Neuronal stem cell (in vitro differentiated cells): ENCODE results near the gene INO80E.

Experiments
- DNase-seq: peaks from one replicate; pipeline ENCODE4 v3.0.0-alpha.2; 2013; ENCODE audit warnings: low spot score
- H2AFZ ChIP-seq: one replicate; pipeline ENCODE4 v1.6.1; 2013; ENCODE audit warnings: mild to moderate bottlenecking, low read length, inconsistent platforms
- H2AK5ac ChIP-seq: 2 replicates; pipeline ENCODE4 v1.6.1; 2013; ENCODE audit warnings: low read depth, mild to moderate bottlenecking, inconsistent platforms, low read length, moderate library complexity, mixed read lengths
- H2BK120ac ChIP-seq: 2 replicates; pipeline ENCODE4 v1.6.1; 2013; ENCODE audit warnings: low read depth, mild to moderate bottlenecking, inconsistent platforms, low read length, moderate library complexity, mixed read lengths
- H2BK12ac ChIP-seq: one replicate; pipeline ENCODE4 v1.6.1; 2013; ENCODE audit warnings: low read length, inconsistent platforms
- H2BK15ac ChIP-seq: 2 replicates; pipeline ENCODE4 v1.6.1; 2013; ENCODE audit warnings: mild to moderate bottlenecking, low read length, inconsistent platforms, mixed read lengths
- H2BK5ac ChIP-seq: one replicate; pipeline ENCODE4 v1.6.1; 2013; ENCODE audit warnings: inconsistent platforms, mild to moderate bottlenecking, low read length, moderate library complexity
- H3K14ac ChIP-seq: one replicate; pipeline ENCODE4 v1.6.1; 2013; ENCODE audit warnings: low read length, inconsistent platforms
- H3K18ac ChIP-seq: 2 replicates; pipeline ENCODE4 v1.6.1; 2013; ENCODE audit warnings: low read length, inconsistent platforms
- H3K23ac ChIP-seq: 2 replicates; pipeline ENCODE4 v1.6.1; 2013; ENCODE audit warnings: low read depth, mild to moderate bottlenecking, mixed read lengths, low read length, inconsistent platforms; ENCODE audit not compliant: poor library complexity
- H3K27ac ChIP-seq: replicated peaks from 3 replicates; pipeline ENCODE4 v1.5.1; 2013; ENCODE audit warnings: low read length, inconsistent platforms
- H3K27me3 ChIP-seq, 3 experiments: 2 replicates each; pipeline ENCODE4 v1.6.1; 2013; ENCODE audit warnings: low read length in 3 of 3, mild to moderate bottlenecking in 2 of 3, inconsistent platforms in 1 of 3, low read depth in 1 of 3, mixed read lengths in 1 of 3, moderate library complexity in 1 of 3; ENCODE audit not compliant: control insufficient read depth in 3 of 3, insufficient read depth in 3 of 3
- H3K36me3 ChIP-seq, 2 donors: replicated peaks in 1 of 2; 2 replicates each; pipeline ENCODE4 v1.6.1; 2013; ENCODE audit warnings: low read length in 2 of 2; ENCODE audit not compliant: control insufficient read depth in 2 of 2, insufficient read depth in 2 of 2
- H3K4ac ChIP-seq: 2 replicates; pipeline ENCODE4 v1.6.1; 2013; ENCODE audit warnings: inconsistent platforms, mild to moderate bottlenecking, low read length, moderate library complexity
- H3K4me1 ChIP-seq, 2 donors: 1 replicate in 1 of 2; 2 replicates in 1 of 2; pipeline ENCODE4 v1.6.1; 2013; ENCODE audit warnings: low read length in 2 of 2, low read depth in 1 of 2; ENCODE audit not compliant: control insufficient read depth in 2 of 2, insufficient read depth in 1 of 2
- H3K4me2 ChIP-seq: one replicate; pipeline ENCODE4 v1.6.1; 2013; ENCODE audit warnings: mild to moderate bottlenecking, low read length, inconsistent platforms; ENCODE audit not compliant: insufficient read depth, poor library complexity, severe bottlenecking
- H3K4me3 ChIP-seq, 2 donors: 2 replicates each; pipeline ENCODE4 v1.5.1; 2013; ENCODE audit warnings: low read length in 2 of 2, mild to moderate bottlenecking in 2 of 2, inconsistent platforms in 1 of 2, moderate library complexity in 1 of 2
- H3K79me1 ChIP-seq: one replicate; pipeline ENCODE4 v1.6.1; 2013; ENCODE audit warnings: low read depth, mild to moderate bottlenecking, inconsistent platforms, low read length, moderate library complexity
- H3K9ac ChIP-seq: one replicate; pipeline ENCODE4 v1.6.1; 2013; ENCODE audit warnings: mild to moderate bottlenecking, low read depth, low read length, inconsistent platforms; ENCODE audit not compliant: poor library complexity
- H3K9me3 ChIP-seq, 2 donors: replicated peaks in 1 of 2; 2 replicates each; pipeline versions ENCODE3 to v1.6.1; 2013; ENCODE audit warnings: low read length in 2 of 2, mild to moderate bottlenecking in 2 of 2, inconsistent platforms in 1 of 2, low read depth in 1 of 2, mixed read lengths in 1 of 2, moderate library complexity in 1 of 2; ENCODE audit not compliant: control insufficient read depth in 2 of 2, insufficient read depth in 1 of 2
- H4K8ac ChIP-seq: one replicate; pipeline ENCODE4 v1.6.1; 2013; ENCODE audit warnings: low read depth, mild to moderate bottlenecking, inconsistent platforms, low read length, moderate library complexity
- H4K91ac ChIP-seq: one replicate; pipeline ENCODE4 v1.6.1; 2013; ENCODE audit warnings: low read length, low read depth, mild to moderate bottlenecking, inconsistent platforms; ENCODE audit not compliant: poor library complexity
- WGBS, 2 donors: extraction: QIAGEN DNeasy Blood & Tissue Kit; methylation state at CpG; one replicate each; pipeline ENCODE4 v1.1.7; 2013; ENCODE audit warnings: missing lambda C conversion rate in 2 of 2, mixed read lengths in 1 of 2; ENCODE audit not compliant: insufficient read length in 2 of 2, insufficient replicate concordance in 1 of 2; ENCODE audit errors: extremely low coverage in 2 of 2; 5-methylcytosine and 5-hydroxymethylcytosine counted together

INO80E gene

DNA sequence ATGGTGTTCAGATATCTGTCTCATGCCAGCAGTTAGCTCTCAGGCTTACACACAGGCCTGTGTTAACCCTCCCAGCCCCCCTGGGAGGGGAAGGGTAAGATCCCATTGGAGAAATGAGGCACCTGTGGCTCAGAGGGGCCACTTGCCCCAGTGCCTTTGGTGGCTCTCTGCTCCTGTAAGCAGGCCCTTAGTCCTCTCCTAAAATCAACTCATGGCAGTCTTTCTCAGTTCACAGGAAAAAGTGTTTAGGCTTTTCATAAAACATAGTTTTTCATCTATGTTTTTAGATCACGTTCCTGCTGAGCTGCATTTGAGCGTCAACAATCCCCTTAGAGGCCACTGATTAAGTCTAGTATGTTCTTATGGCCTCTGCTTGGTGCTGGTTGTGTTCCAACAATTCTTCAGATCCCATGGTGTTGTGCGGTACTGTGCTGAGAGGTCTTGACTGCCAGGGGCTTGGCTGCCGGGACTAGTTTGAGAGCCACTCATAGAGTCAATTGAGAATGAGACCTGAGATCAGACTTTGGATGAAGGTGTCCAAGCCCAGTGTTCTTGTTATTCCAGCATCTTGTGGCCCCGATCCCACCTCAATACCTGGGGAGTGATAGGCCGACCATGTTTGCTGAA is 11.8 kb upstream of the INO80E start:
- DNase-seq: no peak

DNA sequence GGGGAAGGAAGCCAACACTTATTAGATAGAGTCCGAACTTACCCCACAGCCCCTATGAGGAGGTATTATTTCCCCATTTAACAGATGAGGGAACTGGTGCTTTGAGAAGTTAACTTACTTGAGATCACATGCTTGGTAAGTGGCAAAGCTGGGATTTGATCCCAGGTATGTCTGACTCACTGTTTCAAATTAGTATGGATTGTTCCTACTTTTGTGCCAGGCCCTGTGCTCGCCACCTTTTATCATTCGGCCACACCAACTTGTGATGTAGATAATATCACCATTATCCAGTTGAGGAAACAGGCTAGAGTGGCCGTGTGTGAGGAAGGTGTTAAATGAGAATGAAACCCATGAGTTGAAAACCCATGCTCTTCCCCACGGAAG is 11.3 kb upstream of the INO80E start:
- no peak for DNase-seq
- Histone ChIP-seq H2BK120ac (no peak overlapping the region), H3K4me2 (no peak overlapping the region), H3K18ac (no peak overlapping the region), H3K14ac (no peak overlapping the region), H2AFZ (no peak overlapping the region), H3K27ac (no peak overlapping the region), H2BK15ac (no peak overlapping the region), H2BK12ac (no peak overlapping the region), H3K4me3 (no peak overlapping the region), H2BK5ac (no peak overlapping the region), H3K4ac (no peak overlapping the region), H2AK5ac (no peak overlapping the region), H3K4me1 (no peaks in the 10 kb centered on the region), H3K23ac (no peak overlapping the region), H4K91ac (no peak overlapping the region), H3K9me3 (no peaks in the 10 kb centered on the region), H4K8ac (no peak overlapping the region), H3K36me3 (peaks cover 77 to 100% of the 10 kb centered on the region in 2 donors), H3K9ac (no peak overlapping the region), H3K27me3 (no peaks in the 10 kb centered on the region), H3K79me1 (peaks cover 2% of the 10 kb centered on the region)
- WGBS, 2 donors: no CpG with 5 or more reads among the region's 5 CpGs

More for the DNA sequence above, 11.8 kb upstream of the INO80E start:
- H2BK12ac ChIP-seq: no peak overlapping the region
- H3K4me3 ChIP-seq: no peak overlapping the region
- H3K4ac ChIP-seq: no peak overlapping the region
- no peak overlapping the region for H4K91ac ChIP-seq
- H3K23ac ChIP-seq: no peak overlapping the region
- no peak overlapping the region for H2BK5ac ChIP-seq
- H3K9me3 ChIP-seq: no peaks in the 10 kb centered on the region
- no peak overlapping the region for H3K27ac ChIP-seq
- no peak overlapping the region for H3K18ac ChIP-seq
- no CpG with 5 or more reads among the region's 6 CpGs for WGBS, 2 donors
- no peak overlapping the region for H2AFZ ChIP-seq
- no peak overlapping the region for H3K14ac ChIP-seq
- no peak overlapping the region for H3K4me2 ChIP-seq
- peaks cover 2% of the 10 kb centered on the region for H3K79me1 ChIP-seq
- H2BK120ac ChIP-seq: no peak overlapping the region
- no peaks in the 10 kb centered on the region for H3K4me1 ChIP-seq
- peaks cover 73 to 100% of the 10 kb centered on the region in 2 donors for H3K36me3 ChIP-seq
- H2AK5ac ChIP-seq: no peak overlapping the region
- H2BK15ac ChIP-seq: no peak overlapping the region
- H3K27me3 ChIP-seq: no peaks in the 10 kb centered on the region
- H4K8ac ChIP-seq: no peak overlapping the region
- H3K9ac ChIP-seq: no peak overlapping the region

DNA sequence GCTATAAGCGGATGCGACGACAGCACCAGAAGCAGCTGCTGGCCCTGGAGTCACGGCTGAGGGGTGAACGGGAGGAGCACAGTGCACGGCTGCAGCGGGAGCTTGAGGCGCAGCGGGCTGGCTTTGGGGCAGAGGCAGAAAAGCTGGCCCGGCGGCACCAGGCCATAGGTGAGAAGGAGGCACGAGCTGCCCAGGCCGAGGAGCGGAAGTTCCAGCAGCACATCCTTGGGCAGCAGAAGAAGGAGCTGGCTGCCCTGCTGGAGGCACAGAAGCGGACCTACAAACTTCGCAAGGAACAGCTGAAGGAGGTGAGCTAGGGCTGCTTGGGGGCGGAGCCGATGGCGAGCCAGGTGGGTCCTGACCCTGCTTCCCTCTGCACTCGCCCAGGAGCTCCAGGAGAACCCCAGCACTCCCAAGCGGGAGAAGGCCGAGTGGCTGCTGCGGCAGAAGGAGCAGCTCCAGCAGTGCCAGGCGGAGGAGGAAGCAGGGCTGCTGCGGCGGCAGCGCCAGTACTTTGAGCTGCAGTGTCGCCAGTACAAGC is 10.7 kb upstream of the INO80E start:
- Histone ChIP-seq H4K91ac (no peak overlapping the region), H3K4me1 (no peaks in the 10 kb centered on the region), H2AFZ (no peak overlapping the region), H2AK5ac (no peak overlapping the region), H3K27me3 (no peaks in the 10 kb centered on the region), H2BK5ac (no peak overlapping the region), H3K14ac (no peak overlapping the region), H3K27ac (no peak overlapping the region), H3K4me3 (no peak overlapping the region), H3K4ac (no peak overlapping the region), H2BK15ac (no peak overlapping the region), H3K9me3 (no peaks in the 10 kb centered on the region), H3K36me3 (peaks cover 71 to 100% of the 10 kb centered on the region in 2 donors), H2BK12ac (no peak overlapping the region), H3K4me2 (no peak overlapping the region), H3K23ac (no peak overlapping the region), H3K9ac (no peak overlapping the region), H4K8ac (no peak overlapping the region), H3K79me1 (peaks cover 2% of the 10 kb centered on the region), H3K18ac (no peak overlapping the region), H2BK120ac (no peak overlapping the region)
- no peak for DNase-seq
- WGBS, 2 donors: no CpG with 5 or more reads among the region's 28 CpGs

DNA sequence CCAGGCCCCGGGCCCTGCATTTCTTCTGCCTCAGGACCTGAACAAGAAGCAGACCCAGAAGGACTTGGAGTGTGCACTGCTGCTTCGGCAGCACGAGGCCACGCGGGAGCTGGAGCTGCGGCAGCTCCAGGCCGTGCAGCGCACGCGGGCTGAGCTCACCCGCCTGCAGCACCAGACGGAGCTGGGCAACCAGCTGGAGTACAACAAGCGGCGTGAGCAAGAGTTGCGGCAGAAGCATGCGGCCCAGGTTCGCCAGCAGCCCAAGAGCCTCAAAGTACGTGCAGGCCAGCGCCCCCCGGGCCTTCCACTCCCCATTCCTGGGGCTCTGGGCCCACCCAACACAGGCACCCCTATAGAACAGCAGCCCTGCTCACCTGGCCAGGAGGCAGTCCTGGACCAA is 9.8 kb upstream of the INO80E start:
- Histone ChIP-seq H3K27me3 (no peaks in the 10 kb centered on the region), H3K27ac (no peak overlapping the region), H3K4me2 (no peak overlapping the region), H2AFZ (no peak overlapping the region), H3K9me3 (no peaks in the 10 kb centered on the region), H4K91ac (no peak overlapping the region), H3K36me3 (peaks cover 70 to 100% of the 10 kb centered on the region in 2 donors), H3K18ac (no peak overlapping the region), H3K4ac (no peak overlapping the region), H3K14ac (no peak overlapping the region), H2BK15ac (no peak overlapping the region), H3K4me1 (no peaks in the 10 kb centered on the region), H2BK120ac (no peak overlapping the region), H4K8ac (no peak overlapping the region), H2BK5ac (no peak overlapping the region), H3K4me3 (no peak overlapping the region), H3K79me1 (peaks cover 2% of the 10 kb centered on the region), H3K23ac (no peak overlapping the region), H3K9ac (no peak overlapping the region), H2AK5ac (no peak overlapping the region), H2BK12ac (no peak overlapping the region)
- no peak for DNase-seq
- no CpG with 5 or more reads among the region's 20 CpGs for WGBS, 2 donors
